Keratinocyte (primary cell): ENCODE data around the gene HMGCLL1. TPM values are rescaled to one million over a fixed set of nuclear protein-coding genes. Genes with fewer than 3 reads are reported as not detected.

Experiments used
- DNase-seq: peaks from one replicate; pipeline ENCODE4 v3.0.0-alpha.2; 2011; ENCODE audit warnings: low read depth, missing footprints, low spot score
- FAIRE-seq: peaks from 2 replicates; lab custom pipeline; 2011; peaks lifted over from hg19 to GRCh38; lab: Jason Lieb, UNC
- H2AFZ ChIP-seq: 2 replicates; pipeline ENCODE4 v1.6.0; 2012; ENCODE audit warnings: low read length, control low read depth, inconsistent platforms; ENCODE audit not compliant: control insufficient read depth
- H3K27ac ChIP-seq: 2 replicates; pipeline ENCODE4 v1.5.1; 2011; ENCODE audit warnings: low read length; ENCODE audit not compliant: control insufficient read depth, insufficient read depth
- H3K27me3 ChIP-seq: 3 replicates; pipeline ENCODE4 v1.6.0; 2011; ENCODE audit warnings: low read length; ENCODE audit not compliant: control insufficient read depth, insufficient read depth; ENCODE audit errors: extremely low read depth
- H3K36me3 ChIP-seq, 2 experiments: 2 replicates in 1 of 2; 3 replicates in 1 of 2; pipeline ENCODE4 v1.5.1; 2011; ENCODE audit warnings: low read length in 2 of 2, mild to moderate bottlenecking in 1 of 2; ENCODE audit not compliant: control insufficient read depth in 2 of 2, insufficient read depth in 2 of 2; ENCODE audit errors: extremely low read depth in 1 of 2
- H3K4me1 ChIP-seq: 3 replicates; pipeline ENCODE4 v1.5.1; 2011; ENCODE audit warnings: low read length; ENCODE audit not compliant: control insufficient read depth, insufficient read depth; ENCODE audit errors: extremely low read depth
- H3K4me2 ChIP-seq: 3 replicates; pipeline ENCODE4 v1.6.0; 2011; ENCODE audit warnings: low read depth, low read length; ENCODE audit not compliant: control insufficient read depth, insufficient read depth; ENCODE audit errors: extremely low read depth
- H3K4me3 ChIP-seq, 3 experiments: fragments of 200-600 bp in 1 of 3; sonication (generic) in 1 of 3; 2 replicates in 2 of 3; 3 replicates in 1 of 3; pipeline ENCODE4 v1.5.1; 2011 to 2016; ENCODE audit warnings: low read length in 3 of 3, mild to moderate bottlenecking in 3 of 3, control low read depth in 2 of 3, inconsistent platforms in 1 of 3, low read depth in 1 of 3, mixed read lengths in 1 of 3, mixed run types in 1 of 3, moderate library complexity in 1 of 3; ENCODE audit not compliant: control insufficient read depth in 2 of 3, insufficient read depth in 2 of 3; ENCODE audit errors: extremely low read depth in 1 of 3
- H3K79me2 ChIP-seq: 2 replicates; pipeline ENCODE4 v1.6.0; 2012; ENCODE audit warnings: low read length; ENCODE audit not compliant: control insufficient read depth, insufficient read depth
- H3K9ac ChIP-seq: 3 replicates; pipeline ENCODE4 v1.6.0; 2011; ENCODE audit warnings: low read length; ENCODE audit not compliant: control insufficient read depth, insufficient read depth; ENCODE audit errors: extremely low read depth
- H3K9me1 ChIP-seq: 3 replicates; pipeline ENCODE4 v1.6.0; 2011; ENCODE audit warnings: low read length; ENCODE audit not compliant: control insufficient read depth, insufficient read depth; ENCODE audit errors: extremely low read depth
- H3K9me3 ChIP-seq: 2 replicates; pipeline ENCODE4 v1.5.1; 2012; ENCODE audit warnings: low read depth, low read length; ENCODE audit not compliant: control insufficient read depth
- H4K20me1 ChIP-seq: 3 replicates; pipeline ENCODE4 v1.6.0; 2011; ENCODE audit warnings: low read length; ENCODE audit not compliant: control insufficient read depth, insufficient read depth; ENCODE audit errors: extremely low read depth
- EZH2 ChIP-seq: IDR thresholded peaks from one replicate; pipeline ENCODE4 v1.6.1; 2012; ENCODE audit warnings: inconsistent platforms, mild to moderate bottlenecking, low read length, moderate library complexity
- dilution Hi-C: fragments of 300-500 bp; cut with MboI; formaldehyde crosslinking; loops from one replicate; pipeline ENCODE4 v1.7.0; 2020; ENCODE audit warnings: low sequenced_read_pairs; ENCODE audit not compliant: extremely low pct_ligation_motif_present
- polyA plus RNA-seq, 5 experiments: library from polyadenylated mRNA; depleted of rRNA in 3 of 5; stranded (reverse) in 3 of 5; stranded (forward) in 1 of 5; unstranded in 1 of 5; fragments of >200 nt; gene quantifications; 1 replicate in 1 of 5; 2 replicates in 3 of 5; 3 replicates in 1 of 5; pipeline versions ENCODE4 v1.2.1 to v1.2.3, GENCODE V29; 2011 to 2012; ENCODE audit warnings: missing spikeins in 2 of 5, low read depth in 1 of 5, low replicate concordance in 1 of 5
- TF ChIP-seq, protein P1 (sequence below), 3 experiments: IDR thresholded peaks in 1 of 3; conservative IDR thresholded peaks in 1 of 3; optimal IDR thresholded peaks in 1 of 3; 2 replicates in 2 of 3; 3 replicates in 1 of 3; pipeline versions ENCODE3 to v1.5.1; 2011; ENCODE audit warnings: low read length in 3 of 3, mild to moderate bottlenecking in 3 of 3, moderate library complexity in 2 of 3, control low read depth in 1 of 3, inconsistent platforms in 1 of 3; ENCODE audit not compliant: insufficient read depth in 2 of 3; ENCODE audit errors: extremely low read depth in 1 of 3

Gene HMGCLL1
- polyA plus RNA-seq, 1 donor (not counting 4 experiments of a cell fraction or from before 2014, with no cell fraction given) = 0.04 TPM

DNA sequence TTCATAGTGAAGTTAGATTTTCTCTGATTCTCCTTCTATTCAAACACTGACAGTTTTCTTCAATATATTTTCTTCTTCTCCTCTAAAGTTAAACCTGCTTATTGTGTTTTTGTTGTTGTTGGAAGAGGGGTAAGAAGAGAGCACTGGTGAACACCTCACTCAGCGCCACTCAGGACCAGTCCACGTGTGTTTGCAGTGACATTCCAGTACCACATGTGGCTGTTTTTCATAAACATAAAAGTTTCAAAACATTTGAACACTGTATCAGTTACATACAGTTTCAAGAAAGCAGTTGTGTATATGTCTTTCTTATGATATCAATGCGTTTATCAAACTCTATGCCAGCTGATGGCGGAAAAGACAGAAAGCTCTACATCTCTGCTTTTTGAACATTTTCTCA, 86.7 kb downstream of the HMGCLL1 start:
- no peaks in the 10 kb centered on the region for H4K20me1 ChIP-seq
- no peak overlapping the region for H2AFZ ChIP-seq
- H3K4me1 ChIP-seq = peaks cover 20% of the 10 kb centered on the region
- H3K9ac ChIP-seq = no peak overlapping the region
- H3K36me3 ChIP-seq = no peaks in the 10 kb centered on the region
- H3K27ac ChIP-seq = no peak overlapping the region
- no peaks in the 10 kb centered on the region for H3K9me1 ChIP-seq
- dilution Hi-C loops = no loop called here
- H3K27me3 ChIP-seq = no peaks in the 10 kb centered on the region
- H3K4me2 ChIP-seq = no peak overlapping the region
- H3K4me3 ChIP-seq = no peak overlapping the region
- DNase-seq (no peak), FAIRE-seq (no peak)
- no peaks in the 10 kb centered on the region for H3K9me3 ChIP-seq
- no peaks in the 10 kb centered on the region for H3K79me2 ChIP-seq
- TF ChIP-seq, protein P1, sequence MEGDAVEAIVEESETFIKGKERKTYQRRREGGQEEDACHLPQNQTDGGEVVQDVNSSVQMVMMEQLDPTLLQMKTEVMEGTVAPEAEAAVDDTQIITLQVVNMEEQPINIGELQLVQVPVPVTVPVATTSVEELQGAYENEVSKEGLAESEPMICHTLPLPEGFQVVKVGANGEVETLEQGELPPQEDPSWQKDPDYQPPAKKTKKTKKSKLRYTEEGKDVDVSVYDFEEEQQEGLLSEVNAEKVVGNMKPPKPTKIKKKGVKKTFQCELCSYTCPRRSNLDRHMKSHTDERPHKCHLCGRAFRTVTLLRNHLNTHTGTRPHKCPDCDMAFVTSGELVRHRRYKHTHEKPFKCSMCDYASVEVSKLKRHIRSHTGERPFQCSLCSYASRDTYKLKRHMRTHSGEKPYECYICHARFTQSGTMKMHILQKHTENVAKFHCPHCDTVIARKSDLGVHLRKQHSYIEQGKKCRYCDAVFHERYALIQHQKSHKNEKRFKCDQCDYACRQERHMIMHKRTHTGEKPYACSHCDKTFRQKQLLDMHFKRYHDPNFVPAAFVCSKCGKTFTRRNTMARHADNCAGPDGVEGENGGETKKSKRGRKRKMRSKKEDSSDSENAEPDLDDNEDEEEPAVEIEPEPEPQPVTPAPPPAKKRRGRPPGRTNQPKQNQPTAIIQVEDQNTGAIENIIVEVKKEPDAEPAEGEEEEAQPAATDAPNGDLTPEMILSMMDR (optimal IDR thresholded peaks at IDR 0.05 in 1 of 3, IDR thresholded peaks at IDR 0.05 in 1 of 3, conservative IDR thresholded peaks at IDR 0.05 in 1 of 3; ENCODE audit: extremely low read depth in 1 of 3, insufficient read depth in 2 of 3, low read length in 3 of 3) = no peak
- no peak for TF ChIP-seq EZH2

DNA sequence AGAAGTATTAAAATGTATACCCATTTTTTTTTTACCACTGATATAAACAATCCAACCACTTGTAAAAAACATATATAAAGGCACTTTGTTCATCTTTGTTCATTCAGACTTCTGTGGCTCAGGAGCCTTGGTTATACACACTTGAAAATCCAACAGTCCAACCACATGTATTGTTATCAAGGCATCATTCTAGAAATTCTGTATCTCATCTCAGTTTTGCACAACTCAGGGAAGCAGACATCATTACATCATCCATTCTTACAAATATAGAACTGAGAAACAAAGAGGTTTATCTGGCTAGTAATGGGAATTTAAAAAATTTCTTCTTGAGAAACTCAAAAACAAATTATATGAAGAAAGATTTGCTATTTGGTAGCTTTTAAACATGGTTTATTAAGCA, 88.1 kb downstream of the HMGCLL1 start:
- TF ChIP-seq, protein P1 (optimal IDR thresholded peaks at IDR 0.05 in 1 of 3, IDR thresholded peaks at IDR 0.05 in 1 of 3, conservative IDR thresholded peaks at IDR 0.05 in 1 of 3; ENCODE audit: extremely low read depth in 1 of 3, insufficient read depth in 2 of 3, low read length in 3 of 3) = no peak
- no peak for TF ChIP-seq EZH2

More for the DNA sequence above, 88.1 kb downstream of the HMGCLL1 start:
- no peaks in the 10 kb centered on the region for H4K20me1 ChIP-seq
- dilution Hi-C loops = no loop called here
- no peak overlapping the region for H3K4me2 ChIP-seq
- H2AFZ ChIP-seq = no peak overlapping the region
- H3K9me1 ChIP-seq = no peaks in the 10 kb centered on the region
- H3K27ac ChIP-seq = no peak overlapping the region
- DNase-seq = no peak
- no peak overlapping the region for H3K9ac ChIP-seq
- H3K4me3 ChIP-seq = no peak overlapping the region
- H3K36me3 ChIP-seq = no peaks in the 10 kb centered on the region
- no peaks in the 10 kb centered on the region for H3K27me3 ChIP-seq
- peaks cover 15% of the 10 kb centered on the region for H3K4me1 ChIP-seq
- H3K9me3 ChIP-seq = no peaks in the 10 kb centered on the region
- no peaks in the 10 kb centered on the region for H3K79me2 ChIP-seq
- no peak for FAIRE-seq
